Raji (cell line): ENCODE results near the gene KL.

Source experiments
- POLR2A ChIP-seq: IDR thresholded peaks from 2 replicates; pipeline ENCODE4 v1.6.1; 2011; ENCODE audit warnings: low read depth, low read length, control low read depth; ENCODE audit not compliant: insufficient read depth

Gene KL

DNA sequence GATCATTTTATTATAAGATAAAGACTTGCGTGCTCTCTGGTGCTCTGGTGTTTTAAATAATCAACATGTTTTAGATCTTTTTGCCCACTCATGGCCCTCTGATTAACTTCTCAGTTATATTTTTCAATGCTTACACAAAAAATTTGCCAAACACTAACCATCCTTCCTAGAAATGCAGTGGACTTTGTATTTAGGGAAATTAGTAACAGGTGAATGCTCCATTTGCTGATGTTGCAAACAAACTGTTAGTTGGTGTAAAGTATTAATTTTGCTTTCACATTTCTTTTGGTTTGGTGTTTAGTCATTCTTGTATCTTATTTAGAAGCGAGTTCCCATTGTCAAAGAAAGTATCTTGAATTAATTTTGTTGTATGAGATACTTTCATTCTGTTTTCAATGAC, 2.7 kb downstream of the KL start:
- no peak for TF ChIP-seq POLR2A

DNA sequence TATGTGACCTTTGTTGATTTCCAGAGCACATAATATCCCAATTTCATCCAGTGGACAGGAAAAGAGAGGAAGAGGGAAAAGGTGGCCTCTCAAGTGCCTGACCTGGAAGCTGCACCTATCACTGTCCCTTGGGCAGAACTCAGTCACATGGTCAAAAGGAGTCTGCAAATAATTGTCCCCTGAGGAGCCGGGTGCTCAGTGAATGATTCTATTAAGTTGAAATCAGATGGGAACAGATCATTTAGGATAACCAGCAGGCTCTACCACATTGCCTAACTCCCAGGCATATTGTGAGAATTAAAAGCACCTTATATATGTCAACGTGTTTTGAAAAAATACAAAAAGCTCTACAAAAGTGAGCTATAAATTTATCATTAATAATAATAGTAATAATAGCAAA, 6.8 kb downstream of the KL start:
- no peak for TF ChIP-seq POLR2A

DNA sequence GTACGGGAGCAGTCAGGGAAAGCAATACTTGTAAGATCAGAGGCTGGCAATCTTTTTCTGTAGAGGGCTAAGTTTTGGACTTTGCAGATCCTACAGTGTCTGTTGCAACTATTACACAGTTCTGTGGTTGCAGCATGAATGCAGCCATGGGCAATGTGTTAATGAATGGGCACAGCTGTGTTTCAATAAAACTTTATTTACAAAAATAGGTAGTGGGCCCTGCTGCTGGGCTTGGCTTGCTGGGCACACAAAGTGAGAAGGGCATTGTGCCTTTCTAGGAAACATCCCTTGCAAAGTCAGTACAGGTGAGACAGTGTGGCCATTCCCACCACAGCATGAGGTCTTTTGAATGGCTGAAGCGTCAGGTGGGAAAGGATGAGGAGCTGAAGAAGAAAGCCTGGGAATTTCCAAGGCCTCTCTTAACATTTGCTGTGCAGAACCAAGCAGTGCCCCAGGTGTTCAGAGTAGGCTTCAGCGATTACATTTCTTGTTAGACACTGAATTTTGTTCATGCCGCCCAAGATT, 9.1 kb downstream of the KL start:
- no peak for TF ChIP-seq POLR2A

DNA sequence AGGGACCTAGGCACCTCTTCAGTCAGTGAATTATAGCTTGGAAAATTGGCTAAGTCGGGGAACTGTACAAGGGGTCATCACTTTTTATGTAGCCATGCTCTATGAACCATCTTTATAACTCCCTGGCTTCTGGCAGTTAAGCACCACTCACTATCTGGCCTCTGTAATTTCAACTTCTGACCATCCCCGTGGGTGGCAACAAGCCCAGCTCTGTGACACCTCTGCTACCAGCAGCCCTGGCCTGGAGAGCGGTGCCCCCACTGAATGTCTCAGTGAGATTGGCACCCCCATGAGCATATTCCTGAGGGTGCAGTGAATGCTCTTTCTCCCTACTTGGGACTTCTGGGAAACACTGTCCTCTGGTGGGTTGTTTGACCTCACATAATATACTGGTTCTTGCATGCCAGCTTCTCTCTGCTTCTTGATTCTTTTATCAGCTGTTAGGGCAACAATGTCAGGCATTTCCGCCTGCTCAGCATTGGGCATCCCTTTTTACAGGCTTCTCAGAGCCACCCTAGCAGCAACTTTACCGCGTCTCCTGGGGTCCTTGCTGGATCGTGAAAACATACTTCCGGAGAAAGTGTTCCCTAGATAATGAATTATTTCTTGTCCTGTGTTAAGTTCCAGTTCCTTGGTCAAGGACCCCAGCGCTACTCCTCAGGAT, 10.4 kb downstream of the KL start:
- no peak for TF ChIP-seq POLR2A

DNA sequence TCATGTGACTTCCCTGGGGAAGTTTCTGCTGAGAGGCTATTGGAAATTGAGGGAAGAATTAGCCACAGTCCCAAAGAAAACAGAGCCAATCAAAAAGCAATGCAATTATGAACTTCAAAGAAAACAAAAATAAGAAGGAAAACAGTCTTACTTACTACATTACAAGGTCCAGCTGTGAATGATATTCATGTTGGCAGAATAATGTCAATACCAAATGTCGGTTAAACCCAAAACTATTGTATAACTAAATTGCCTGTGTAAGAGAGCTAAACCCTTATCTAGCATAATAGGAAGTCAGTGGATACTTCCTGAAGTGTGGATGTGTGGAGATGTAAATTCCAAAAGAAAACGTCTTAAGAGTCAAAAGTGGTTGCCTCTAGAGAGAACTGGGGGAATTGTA, 12.4 kb downstream of the KL start:
- TF ChIP-seq POLR2A: no peak

DNA sequence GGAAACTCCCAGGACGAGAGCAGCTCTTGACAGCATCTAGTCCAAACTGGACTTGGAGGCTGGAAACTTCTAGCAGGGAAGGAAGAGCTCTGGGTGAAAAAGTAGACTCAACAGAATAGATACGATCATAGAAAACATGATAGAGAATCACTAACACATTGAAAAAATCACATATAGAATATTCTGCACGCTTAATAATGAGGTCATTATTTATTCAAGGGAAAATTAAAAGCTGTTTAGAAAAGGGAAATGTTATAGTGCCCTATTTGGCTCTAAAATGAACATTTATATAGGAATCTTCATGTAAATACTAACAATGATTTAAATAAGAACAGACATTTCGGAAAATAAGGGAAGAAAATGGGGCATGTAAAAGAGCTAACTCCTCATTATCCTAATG, 15.1 kb downstream of the KL start:
- TF ChIP-seq POLR2A: no peak

DNA sequence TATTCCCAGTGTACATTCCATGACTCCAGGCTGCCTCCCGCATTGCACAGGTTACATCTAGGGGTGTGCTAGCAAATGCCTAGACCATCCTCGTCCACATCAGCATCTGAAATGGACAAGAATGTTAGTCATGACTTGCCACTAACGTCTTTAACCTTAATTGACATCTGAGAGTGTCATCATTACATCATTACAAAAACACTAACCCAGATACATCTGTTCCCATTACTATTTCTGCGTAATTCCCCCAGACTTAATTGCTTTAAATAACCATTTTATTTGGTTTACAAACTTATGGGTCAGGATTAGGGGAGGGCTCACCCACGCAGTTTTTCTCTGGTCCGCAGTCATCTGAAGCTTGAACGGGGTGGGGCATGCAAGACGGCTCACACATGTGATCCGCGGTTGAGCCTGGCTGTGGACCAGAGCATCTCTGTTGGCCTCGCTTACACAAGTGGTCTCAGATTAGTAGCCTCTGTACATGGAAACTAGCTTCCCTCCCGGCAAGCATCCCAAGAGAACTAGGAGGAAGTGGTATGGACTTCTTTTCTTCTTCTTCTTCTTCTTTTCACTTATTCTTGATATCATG, 15.9 kb downstream of the KL start:
- no peak for TF ChIP-seq POLR2A

DNA sequence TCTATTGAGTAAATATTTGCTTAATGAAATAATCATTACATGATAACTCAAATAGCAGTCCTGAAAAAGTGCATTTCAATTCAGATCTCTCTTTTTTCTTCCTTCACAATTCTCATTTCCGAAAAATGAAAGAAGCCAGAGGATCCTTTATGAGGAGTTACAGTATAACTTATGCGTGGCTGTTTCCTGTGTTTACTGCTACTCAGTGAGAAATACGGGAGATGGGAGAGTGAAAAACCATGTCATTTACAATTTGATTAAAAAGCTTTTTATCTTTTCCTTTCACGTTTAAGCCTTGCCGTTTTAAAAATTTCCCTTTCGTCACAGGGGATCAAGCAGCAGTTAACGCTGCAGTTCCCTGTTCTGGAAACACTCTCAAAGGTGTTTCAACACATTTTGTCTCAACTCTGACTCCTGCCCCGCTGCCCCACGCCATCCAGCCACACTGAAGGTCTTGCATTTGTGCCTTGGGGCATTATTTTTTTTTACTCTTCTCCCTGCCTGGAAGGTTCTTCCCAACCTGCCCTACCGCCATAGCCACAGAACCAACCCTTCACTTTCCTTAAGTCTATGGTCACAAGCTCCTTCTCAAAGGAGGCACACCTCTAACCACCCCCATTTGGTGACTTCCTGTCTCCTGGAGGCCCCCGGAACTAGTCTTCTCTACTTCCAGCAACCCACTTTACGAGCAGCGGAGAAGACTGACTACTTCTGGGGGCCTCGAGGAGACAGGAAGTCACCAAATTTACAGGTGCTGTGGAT, 17.0 kb downstream of the KL start:
- TF ChIP-seq POLR2A: no peak

DNA sequence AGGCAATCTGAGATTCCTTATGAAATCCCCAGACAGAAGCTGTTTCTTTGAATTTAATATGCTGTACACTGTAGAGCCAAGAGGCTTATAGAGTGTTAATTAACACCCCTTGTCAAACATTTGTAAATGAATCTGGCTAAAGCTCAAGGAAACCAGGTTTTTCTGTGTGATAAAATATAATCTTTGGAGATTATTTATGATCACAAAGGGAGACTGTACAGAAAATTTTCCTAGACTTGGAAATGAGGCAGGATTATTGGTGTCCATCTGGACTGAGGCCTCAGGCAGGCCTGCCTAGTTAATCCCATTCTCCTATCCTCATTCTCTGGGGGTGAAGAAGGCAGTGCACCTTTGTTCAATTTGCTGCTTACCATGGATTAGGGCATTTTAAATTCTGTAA, 17.8 kb downstream of the KL start:
- TF ChIP-seq POLR2A: no peak

DNA sequence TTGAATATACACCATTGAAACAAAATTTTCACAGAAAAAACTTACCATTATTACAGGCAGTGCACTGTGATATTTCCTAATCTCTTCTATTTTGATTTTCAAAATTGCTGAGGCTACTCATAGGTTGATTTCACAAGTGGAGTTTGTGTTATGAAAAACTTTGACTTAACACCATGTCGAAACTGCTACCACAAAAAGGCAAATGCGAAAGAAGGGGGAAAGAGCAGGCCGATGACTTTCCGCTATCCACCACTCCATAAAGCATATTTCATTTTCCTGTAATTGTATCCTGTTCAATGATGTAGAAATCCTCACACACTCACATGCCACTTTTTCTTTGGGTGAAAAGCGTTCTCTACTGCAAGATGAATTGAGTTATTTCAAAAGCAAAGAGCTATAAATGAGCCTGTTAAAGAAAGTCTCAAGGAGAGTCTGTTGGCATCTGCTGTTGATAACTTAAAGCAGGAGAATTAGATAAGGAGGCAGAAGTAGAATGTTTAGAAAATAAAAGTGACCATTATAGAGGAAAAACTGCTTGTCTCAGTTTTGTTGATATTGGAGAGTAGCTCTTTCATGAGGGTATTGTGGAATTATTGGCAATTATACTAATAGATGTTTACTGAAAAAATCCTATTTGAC, 18.8 kb downstream of the KL start:
- TF ChIP-seq POLR2A: no peak

DNA sequence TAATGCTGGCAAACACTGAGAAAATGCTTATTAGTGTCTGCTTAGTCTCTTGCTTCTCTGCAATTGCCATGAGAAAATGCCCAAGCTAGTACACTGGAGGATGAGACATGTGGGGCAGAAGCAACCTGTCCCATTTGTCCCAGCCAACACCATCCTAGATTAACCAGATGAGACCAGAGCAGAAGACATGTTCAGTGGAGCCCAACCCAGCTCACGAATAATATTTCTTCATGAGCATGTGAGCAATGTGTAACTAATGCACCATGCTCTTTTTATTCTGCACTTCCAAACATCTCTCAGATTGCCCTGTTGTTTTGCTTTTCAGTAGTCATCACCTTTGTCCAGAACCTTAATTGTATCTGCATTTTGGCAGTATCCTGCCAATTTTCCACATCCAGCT, 21.4 kb downstream of the KL start:
- TF ChIP-seq POLR2A: no peak

DNA sequence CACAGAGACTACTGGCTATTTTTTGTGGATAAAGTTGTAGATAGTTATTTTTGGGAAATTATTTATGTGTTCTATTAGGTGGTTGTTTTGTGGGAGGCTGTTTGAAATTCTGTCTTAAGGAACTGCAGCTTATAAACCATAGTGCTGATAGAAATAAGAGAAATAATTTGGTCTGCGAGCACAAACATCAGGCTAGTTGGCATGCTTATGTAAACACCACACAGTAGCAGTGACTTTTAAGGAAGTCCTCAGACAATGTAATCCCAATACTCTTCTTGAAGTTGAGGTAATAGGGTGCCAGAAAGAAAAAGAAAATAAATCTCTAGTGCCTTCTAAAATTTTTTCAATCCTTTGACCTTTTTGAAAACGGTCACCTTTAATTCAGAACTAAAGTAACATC, 23.9 kb downstream of the KL start:
- no peak for TF ChIP-seq POLR2A

DNA sequence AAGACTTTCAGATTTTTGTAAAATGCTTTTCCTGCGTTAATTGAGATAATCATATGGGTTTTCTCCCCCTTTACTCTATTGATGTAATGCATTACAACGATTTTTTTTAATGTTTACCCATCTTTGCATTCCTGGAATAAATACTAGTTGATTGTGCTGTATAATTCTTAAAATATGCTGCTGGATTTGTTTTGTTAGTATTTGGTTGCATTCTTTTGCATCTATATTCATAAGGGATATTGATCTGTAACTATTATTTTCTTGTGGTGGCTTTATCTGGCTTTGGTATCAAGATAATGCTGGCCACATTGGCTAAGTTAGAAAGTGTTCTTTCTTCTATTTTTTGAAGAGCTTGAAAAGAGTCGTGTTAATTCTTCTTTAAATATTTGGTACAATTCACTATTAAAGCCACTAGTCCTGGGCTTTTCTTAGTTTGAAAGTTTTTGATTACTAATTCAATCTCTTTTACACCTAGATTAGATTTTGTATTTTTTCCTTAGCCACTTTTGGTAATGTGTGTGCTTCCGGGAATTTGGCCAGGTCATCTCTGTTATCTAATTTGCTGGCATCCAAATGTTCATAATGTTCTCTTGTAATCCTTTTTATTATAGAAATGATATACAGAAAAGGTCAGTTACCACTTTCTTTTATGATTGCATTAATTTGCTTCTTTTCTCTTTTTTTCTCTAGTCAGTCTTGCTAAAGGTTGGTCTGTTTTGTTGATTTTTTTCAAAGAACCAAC, 29.8 kb downstream of the KL start:
- TF ChIP-seq POLR2A: no peak

DNA sequence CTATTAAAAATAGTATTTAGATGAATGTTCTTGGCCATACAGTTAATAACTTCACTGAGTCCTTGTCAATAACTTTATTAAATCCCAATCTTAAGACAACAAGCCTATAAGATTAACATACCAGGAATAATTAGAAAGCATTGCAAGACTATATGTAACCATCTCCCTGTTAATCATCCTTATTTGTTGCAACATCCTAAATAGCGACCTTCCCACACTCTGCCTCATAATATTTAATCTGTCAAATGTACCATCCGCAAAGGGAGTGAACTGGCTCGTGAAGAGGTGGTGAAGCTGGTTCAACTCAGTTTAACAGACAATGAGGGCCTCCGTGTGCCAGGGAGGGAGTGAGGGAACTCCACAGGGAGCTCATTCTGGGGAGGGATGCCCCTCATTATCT, 33.9 kb downstream of the KL start:
- no peak for TF ChIP-seq POLR2A

DNA sequence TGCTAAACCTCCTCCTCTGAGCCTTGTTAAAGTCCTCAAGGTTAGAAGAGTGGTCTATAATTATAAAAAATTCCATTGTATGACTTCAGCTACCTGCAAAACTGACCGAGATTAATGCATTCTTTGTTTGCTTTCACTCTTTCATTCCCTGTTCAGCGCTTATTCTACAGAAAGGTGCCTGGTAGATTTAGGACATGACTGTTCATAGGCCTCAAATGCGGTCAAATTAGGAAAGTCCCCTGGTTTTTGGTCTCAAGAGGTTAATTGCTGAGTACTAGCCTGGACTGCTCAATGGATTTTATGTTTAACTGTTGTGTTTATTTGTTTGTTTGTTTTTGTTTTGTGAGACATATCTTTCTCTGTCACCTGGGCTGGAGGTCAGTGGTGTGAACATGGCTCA, 35.4 kb downstream of the KL start:
- no peak for TF ChIP-seq POLR2A
